HG02884 (cell line): ENCODE results near the gene CACNA1G.

Experiments used
- ATAC-seq: cut with Tn5 transposase; IDR thresholded peaks from one replicate; pipeline ENCODE4 v1.9.1; 2021; ENCODE audit warnings: mild to moderate bottlenecking, moderate library complexity; ENCODE audit not compliant: unreplicated experiment

The CACNA1G gene

GRCh38 chr17:50608700-50609379 lies 48.3 kb downstream of the CACNA1G start:
- no peak for ATAC-seq

- ATAC-seq: no peak
Measured at GRCh38 chr17:50609380-50610074, 49.0 kb downstream of the CACNA1G start.

GRCh38 chr17:50611634-50612033 lies 51.1 kb downstream of the CACNA1G start:
- no peak for ATAC-seq

- no peak for ATAC-seq
Measured at GRCh38 chr17:50612281-50612680, 51.8 kb downstream of the CACNA1G start.

- no peak for ATAC-seq
Measured at GRCh38 chr17:50613007-50613992, 52.8 kb downstream of the CACNA1G start.

GRCh38 chr17:50614471-50615051 lies 54.0 kb downstream of the CACNA1G start:
- no peak for ATAC-seq

GRCh38 chr17:50615828-50616227 lies 55.3 kb downstream of the CACNA1G start:
- no peak for ATAC-seq

GRCh38 chr17:50618300-50618699 lies 57.8 kb downstream of the CACNA1G start:
- no peak for ATAC-seq

GRCh38 chr17:50618941-50619340 lies 58.4 kb downstream of the CACNA1G start:
- no peak for ATAC-seq

- ATAC-seq: no peak
Measured at GRCh38 chr17:50619489-50619888, 59.0 kb downstream of the CACNA1G start.

- ATAC-seq: no peak
Measured at GRCh38 chr17:50620237-50620636, 59.7 kb downstream of the CACNA1G start.

- no peak for ATAC-seq
Measured at GRCh38 chr17:50620858-50621257, 60.3 kb downstream of the CACNA1G start.

GRCh38 chr17:50621574-50622031 lies 61.1 kb downstream of the CACNA1G start:
- ATAC-seq: no peak

GRCh38 chr17:50624321-50624934 lies 63.9 kb downstream of the CACNA1G start:
- ATAC-seq: no peak

- no peak for ATAC-seq
Measured at GRCh38 chr17:50625032-50625871, 64.7 kb downstream of the CACNA1G start.

- no peak for ATAC-seq
Measured at GRCh38 chr17:50626037-50626574, 65.6 kb downstream of the CACNA1G start.

- no peak for ATAC-seq
Measured at GRCh38 chr17:50627036-50627781, 66.7 kb downstream of the CACNA1G start.

GRCh38 chr17:50627782-50628601 lies 67.5 kb downstream of the CACNA1G start:
- ATAC-seq: no peak
